ENCODE results near the gene AXDND1. TPM values are rescaled to one million over a fixed set of nuclear protein-coding genes. Genes with fewer than 3 reads are reported as not detected.

Gene AXDND1, protein sequence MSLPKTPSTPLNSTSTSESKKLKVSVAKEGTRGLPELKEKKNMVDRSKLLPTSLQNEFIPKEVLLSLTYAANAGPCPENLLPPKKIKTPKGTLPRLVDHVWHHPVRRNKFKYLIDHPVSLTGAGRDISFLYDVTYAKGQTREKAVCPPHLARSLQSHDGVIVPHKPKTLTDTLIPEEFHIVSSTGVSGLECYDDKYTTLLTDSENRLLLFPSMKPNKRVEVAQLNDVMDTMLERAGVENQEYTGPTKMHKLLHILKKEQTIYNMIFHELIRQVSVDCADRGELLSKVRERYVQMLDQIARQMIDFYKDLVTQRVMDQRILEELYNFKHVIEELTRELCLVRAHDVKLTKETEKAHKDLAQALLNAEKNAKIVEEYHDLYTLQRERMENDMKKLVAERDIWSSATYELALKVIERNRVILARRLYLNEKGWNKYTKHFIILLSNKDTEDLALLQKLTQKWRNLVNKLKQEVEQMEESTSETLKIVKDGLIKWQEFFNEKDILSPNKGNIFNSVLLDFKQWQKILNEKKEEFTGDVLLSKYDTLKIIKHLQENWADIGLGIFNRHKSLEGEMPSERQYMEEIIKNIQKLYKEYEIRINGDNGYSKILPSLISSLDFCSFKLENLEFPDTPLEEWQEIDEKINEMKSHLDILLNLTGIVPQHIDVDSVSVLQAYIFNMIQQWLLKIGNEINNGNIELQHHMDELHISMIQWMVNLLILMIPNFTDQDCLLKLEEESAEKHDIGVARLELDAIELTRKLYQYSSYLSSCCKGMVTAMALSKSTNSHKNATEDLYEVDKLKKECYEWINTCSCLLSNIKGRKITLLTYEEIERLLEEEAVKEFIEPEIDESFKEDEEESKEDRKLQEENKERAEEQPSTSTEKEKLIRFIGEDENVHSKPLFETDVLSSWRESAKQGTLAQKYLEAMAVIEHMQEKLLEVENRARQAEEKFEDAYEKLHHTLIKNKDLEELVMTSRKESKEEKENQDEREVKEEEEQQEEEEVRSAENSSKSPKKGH
- total RNA-seq, result not detected

DNA sequence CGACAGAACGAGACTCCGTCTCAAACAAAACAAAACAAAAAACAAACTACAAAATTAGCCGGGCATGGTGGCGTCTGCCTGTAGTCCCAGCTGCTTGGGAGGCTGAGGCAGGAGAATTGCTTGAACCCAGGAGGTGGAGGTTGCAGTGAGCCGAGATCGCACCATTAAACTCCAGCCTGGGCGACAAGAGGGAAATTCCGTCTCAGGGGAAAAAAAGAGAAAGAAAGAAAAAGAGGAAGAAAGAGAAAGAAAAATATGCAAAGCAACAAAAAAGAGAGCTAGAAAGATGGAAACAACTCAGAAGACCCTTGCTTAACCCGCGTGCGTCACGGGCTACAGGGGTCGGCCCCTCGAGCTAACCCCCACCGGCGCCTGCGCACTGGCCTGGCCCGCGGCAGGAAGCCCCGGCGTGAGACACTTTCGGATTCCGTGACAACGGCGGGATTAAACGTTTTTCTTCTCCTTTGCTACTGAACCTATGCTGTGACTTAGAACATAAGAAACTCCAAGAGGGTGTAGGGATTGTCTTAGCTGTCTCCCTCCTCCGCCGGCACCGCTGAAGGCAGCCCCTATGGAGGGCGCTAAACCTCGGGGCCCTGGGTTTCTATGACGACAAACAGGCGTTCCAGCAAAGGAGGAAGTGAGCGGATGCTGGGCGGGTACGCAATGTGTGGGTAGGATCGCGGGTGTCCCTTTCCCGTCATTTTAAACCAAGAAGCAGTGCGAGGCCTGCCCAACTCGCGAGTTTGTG, at the start of gene AXDND1:
Gene AXDND1, plus strand, starts transcription at position 630 of the 751 bp plus-strand sequence. CDS start 539 bp downstream, outside the sequence.

DNA sequence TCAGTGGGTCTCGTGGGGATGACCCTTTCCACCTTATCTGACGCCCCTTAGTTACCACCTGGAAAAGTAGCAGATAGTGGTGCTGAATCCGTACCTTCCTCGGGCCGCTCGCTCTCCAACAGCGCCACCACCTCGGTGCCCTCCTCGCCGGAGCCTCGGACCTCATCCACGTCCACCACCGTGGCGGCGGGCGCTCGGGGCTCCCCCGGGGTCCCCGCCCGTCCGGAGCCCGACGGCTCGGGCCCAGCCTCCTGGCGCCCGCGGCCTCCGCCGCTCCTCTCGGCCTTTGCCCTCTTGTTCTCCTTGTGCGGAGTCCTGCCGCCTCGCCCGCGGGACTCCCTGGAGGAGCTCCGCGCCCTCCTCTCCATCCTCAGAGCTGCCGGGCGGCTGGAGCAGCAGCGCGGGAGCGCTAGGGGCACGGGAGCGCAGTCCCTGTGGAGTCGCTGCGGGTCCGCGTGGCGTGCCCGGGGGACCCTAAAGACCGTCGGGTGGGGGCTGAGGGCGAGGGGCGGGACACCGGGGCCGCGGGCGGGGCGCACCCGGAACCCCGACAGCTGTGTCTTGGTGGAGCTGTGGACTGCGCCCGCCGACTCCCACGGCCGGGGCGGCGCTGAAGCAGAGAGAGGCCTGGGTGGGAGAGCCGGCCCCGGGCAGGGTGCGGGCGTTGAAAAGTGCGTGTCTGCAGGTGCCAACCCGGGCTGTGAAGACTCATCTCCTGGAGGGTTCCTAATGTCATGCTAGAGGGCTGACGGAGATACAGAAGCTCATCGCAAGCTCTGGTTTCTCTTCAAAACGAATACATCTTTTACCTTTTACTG, 209.9 kb downstream of the AXDND1 start, which contains the start of gene NPHS2:
Gene NPHS2, minus strand, starts transcription at position 452 of the 818 bp plus-strand sequence. Its CDS starts 84 bp downstream, at position 368.

DNA sequence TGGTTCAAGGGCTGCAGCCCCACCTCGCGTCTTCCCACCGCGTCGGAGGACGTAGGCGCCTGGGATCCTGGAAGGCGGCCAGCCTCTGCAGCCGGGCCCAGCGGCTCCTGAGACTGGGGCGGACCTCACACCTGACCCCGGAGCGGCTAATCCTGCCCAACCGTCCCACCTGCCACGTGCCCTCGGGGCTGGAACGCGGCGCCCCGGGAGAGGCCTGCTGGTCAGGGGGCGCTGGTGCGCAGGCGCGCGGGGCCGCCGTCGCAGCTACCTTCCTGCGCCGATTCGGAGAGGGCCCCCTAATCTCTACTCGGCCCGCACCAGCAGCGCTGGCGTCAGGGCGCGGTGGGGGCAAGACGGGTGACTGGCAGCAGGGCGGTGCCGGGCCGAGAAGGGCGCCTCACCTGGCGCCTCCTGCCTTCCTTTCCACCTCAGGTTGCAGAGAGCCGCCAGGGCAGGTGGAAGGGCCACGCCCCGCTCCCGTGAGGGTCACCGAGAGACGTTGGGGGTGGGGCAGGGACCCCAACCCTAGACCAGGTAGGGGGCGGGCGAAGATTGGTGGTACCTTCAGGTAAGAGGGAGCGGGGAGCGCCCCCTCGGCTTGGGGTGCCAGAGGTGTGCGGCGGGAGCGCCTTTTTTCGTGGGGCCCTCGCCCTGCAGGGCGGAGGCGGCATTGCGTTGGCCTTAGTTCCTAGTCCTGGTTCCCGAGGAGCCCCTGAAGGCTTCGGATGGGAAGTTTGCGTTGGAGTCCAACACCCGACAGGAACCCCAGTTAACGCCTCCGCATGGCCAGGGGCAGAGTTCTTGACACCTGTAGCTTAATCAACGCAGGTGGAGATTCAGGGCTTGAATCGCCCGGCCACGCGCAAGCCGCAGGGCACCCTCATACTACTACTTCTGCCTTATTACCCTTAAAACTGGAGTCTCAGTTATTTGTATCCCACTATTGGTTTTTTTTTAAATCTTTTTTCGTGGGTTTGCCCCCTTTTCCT, 226.1 kb downstream of the AXDND1 start, which contains the start of gene TDRD5:
Gene TDRD5, plus strand, starts transcription at position 241 of the 989 bp plus-strand sequence. CDS start 784 bp downstream, outside the sequence.

Small RNAs within 50 kb of the gene (small RNA-seq; reads per million reads assigned to genes)
- gene MEF2AP1 (ENCODE audit: low replicate concordance) (not detected), gene RNU5F-2P (ENCODE audit: low replicate concordance) (0.31 reads per million, percentile 10 among the genes with 10 or more reads in this experiment)

Other genes with a start within 250 kb of the AXDND1 start
- gene ABL2, start 136.3 kb upstream of the AXDND1 start, total RNA-seq, result 53.2 TPM
- 15.7 TPM for gene SOAT1, start 72.2 kb upstream of the AXDND1 start, total RNA-seq
- gene NPHS2, start 210.0 kb downstream of the AXDND1 start, total RNA-seq, result not detected
- gene TDRD5, start 225.9 kb downstream of the AXDND1 start, total RNA-seq, result 1.9 TPM

All from parietal lobe (tissue), 2 donors.